IMR-90 (cell line): ENCODE measurements around the gene CNOT6. TPM values are rescaled to one million over a fixed set of nuclear protein-coding genes. Genes with fewer than 3 reads are reported as not detected.

Source experiments
- ATAC-seq: fragments of 200-7000 bp; cut with Tn5 transposase; 2 replicates; pipeline ENCODE4 v1.9.1; 2020; ENCODE audit warnings: low read depth, mild to moderate bottlenecking, moderate library complexity
- BruUV-seq: library from RNA; stranded (reverse); fragments of 400-500 nt; replicated peaks from 2 replicates; lab custom pipeline; 2021; lab: Mats Ljungman, UMichigan
- CTCF ChIA-PET: fragments of 300-600 bp; formaldehyde crosslinking; extraction: SDS; loops from one replicate; lab custom pipeline; 2021; ENCODE audit warnings: antibody characterized with exemption; lab: Yijun Ruan, JAX
- POLR2A ChIA-PET: fragments of 300-600 bp; sonication (Branson Sonifier 250); formaldehyde crosslinking; loops from one replicate; lab custom pipeline; 2022; ENCODE audit warnings: antibody characterized with exemption; ENCODE audit not compliant: unreplicated experiment; lab: Charles Lee
- DNase-seq: peaks from one replicate; pipeline ENCODE4 v3.0.0; 2013
- H2AFZ ChIP-seq: replicated peaks from 2 replicates; pipeline ENCODE3; 2013; ENCODE audit warnings: low read length, mild to moderate bottlenecking; ENCODE audit not compliant: poor library complexity
- H2AK5ac ChIP-seq: 2 replicates; pipeline ENCODE4 v1.6.1; 2013; ENCODE audit warnings: low read depth, low read length, inconsistent platforms
- H2AK9ac ChIP-seq: replicated peaks from 2 replicates; pipeline ENCODE3; 2013; ENCODE audit warnings: mild to moderate bottlenecking, low read depth, low read length, moderate library complexity; ENCODE audit not compliant: poor library complexity
- H2BK120ac ChIP-seq: 2 replicates; pipeline ENCODE4 v1.6.1; 2013; ENCODE audit warnings: low read depth, low read length, inconsistent platforms
- H2BK15ac ChIP-seq: 3 replicates; pipeline ENCODE4 v1.6.1; 2013; ENCODE audit warnings: low read depth, low read length, inconsistent platforms
- H2BK20ac ChIP-seq: 2 replicates; pipeline ENCODE4 v1.6.1; 2013; ENCODE audit warnings: low read depth, mild to moderate bottlenecking, inconsistent platforms, low read length, moderate library complexity
- H2BK5ac ChIP-seq: 2 replicates; pipeline ENCODE4 v1.6.1; 2013; ENCODE audit warnings: mild to moderate bottlenecking, low read depth, low read length, inconsistent platforms; ENCODE audit not compliant: poor library complexity, severe bottlenecking
- H3K14ac ChIP-seq: replicated peaks from 2 replicates; pipeline ENCODE4 v1.6.1; 2013; ENCODE audit warnings: low read depth, low read length, inconsistent platforms
- H3K18ac ChIP-seq: 2 replicates; pipeline ENCODE4 v1.6.1; 2013; ENCODE audit warnings: low read depth, low read length, control low read depth
- H3K23ac ChIP-seq: 2 replicates; pipeline ENCODE4 v1.6.1; 2013; ENCODE audit warnings: low read depth, low read length, inconsistent platforms
- H3K27ac ChIP-seq: 2 replicates; pipeline ENCODE4 v1.5.1; 2013; ENCODE audit warnings: mild to moderate bottlenecking, control low read depth, low read length; ENCODE audit not compliant: insufficient read depth
- H3K27me3 ChIP-seq: 2 replicates; pipeline ENCODE4 v1.6.1; 2013; ENCODE audit warnings: low read length; ENCODE audit not compliant: control insufficient read depth, insufficient read depth
- H3K36me3 ChIP-seq: 2 replicates; pipeline ENCODE4 v1.6.1; 2013; ENCODE audit warnings: low read length, mixed read lengths; ENCODE audit not compliant: control insufficient read depth, insufficient read depth
- H3K4ac ChIP-seq: 2 replicates; pipeline ENCODE4 v1.6.1; 2013; ENCODE audit warnings: low read depth, low read length, inconsistent platforms
- H3K4me1 ChIP-seq: 2 replicates; pipeline ENCODE4 v1.6.1; 2013; ENCODE audit warnings: low read length, mixed read lengths; ENCODE audit not compliant: control insufficient read depth, insufficient read depth
- H3K4me2 ChIP-seq: 2 replicates; pipeline ENCODE4 v1.6.1; 2013; ENCODE audit warnings: low read depth, mild to moderate bottlenecking, control low read depth, low read length, moderate library complexity
- H3K4me3 ChIP-seq: 2 replicates; pipeline ENCODE4 v1.5.1; 2013; ENCODE audit warnings: low read depth, mild to moderate bottlenecking, control low read depth, low read length, moderate library complexity; ENCODE audit not compliant: insufficient read depth
- H3K56ac ChIP-seq: 2 replicates; pipeline ENCODE4 v1.6.1; 2013; ENCODE audit warnings: low read length, inconsistent platforms; ENCODE audit not compliant: insufficient read depth; ENCODE audit errors: extremely low read depth
- H3K79me1 ChIP-seq, 2 experiments: 2 replicates each; pipeline ENCODE4 v1.6.1; 2013; ENCODE audit warnings: low read length in 2 of 2, inconsistent platforms in 1 of 2, low read depth in 1 of 2
- H3K9ac ChIP-seq: 2 replicates; pipeline ENCODE4 v1.6.1; 2013; ENCODE audit warnings: low read depth, low read length, control low read depth
- H3K9me1 ChIP-seq: 2 replicates; pipeline ENCODE4 v1.6.1; 2013; ENCODE audit warnings: low read length, inconsistent platforms; ENCODE audit not compliant: insufficient read depth
- H3K9me3 ChIP-seq: 2 replicates; pipeline ENCODE4 v1.6.1; 2013; ENCODE audit warnings: low read length; ENCODE audit not compliant: control insufficient read depth, insufficient read depth
- H4K20me1 ChIP-seq: 2 replicates; pipeline ENCODE4 v1.6.1; 2013; ENCODE audit warnings: low read length, inconsistent platforms; ENCODE audit not compliant: insufficient read depth
- H4K5ac ChIP-seq: 2 replicates; pipeline ENCODE4 v1.6.1; 2013; ENCODE audit warnings: mild to moderate bottlenecking, low read depth, low read length, control low read depth
- H4K8ac ChIP-seq, 2 experiments: 2 replicates each; pipeline ENCODE4 v1.6.1; 2013; ENCODE audit warnings: low read depth in 2 of 2, low read length in 2 of 2, control low read depth in 1 of 2, inconsistent platforms in 1 of 2
- H4K91ac ChIP-seq: 2 replicates; pipeline ENCODE4 v1.6.1; 2013; ENCODE audit warnings: low read depth, low read length, inconsistent platforms; ENCODE audit not compliant: insufficient read depth
- CEBPB ChIP-seq: IDR thresholded peaks from 2 replicates; pipeline ENCODE4 v1.6.1; 2012; ENCODE audit warnings: low read depth, low read length, improper control_type of control experiment
- CHD1 ChIP-seq: IDR thresholded peaks from 2 replicates; pipeline ENCODE4 v1.6.1; 2012; ENCODE audit warnings: low read depth, low read length, improper control_type of control experiment
- MAFK ChIP-seq: IDR thresholded peaks from 2 replicates; pipeline ENCODE4 v1.6.1; 2012; ENCODE audit warnings: low read depth, low read length, improper control_type of control experiment
- NFE2L2 ChIP-seq: fragments of 150-350 bp; IDR thresholded peaks from 2 replicates; pipeline ENCODE4 v1.6.1; 2016; ENCODE audit warnings: low read depth, mild to moderate bottlenecking, low read length
- POLR2A ChIP-seq: IDR thresholded peaks from 2 replicates; pipeline ENCODE4 v1.6.1; 2012; ENCODE audit warnings: mild to moderate bottlenecking, low read depth, low read length
- RCOR1 ChIP-seq: IDR thresholded peaks from 2 replicates; pipeline ENCODE4 v1.6.1; 2012; ENCODE audit warnings: mild to moderate bottlenecking, low read length, improper control_type of control experiment; ENCODE audit not compliant: insufficient replicate concordance
- RFX5 ChIP-seq: IDR thresholded peaks from 2 replicates; pipeline ENCODE4 v1.8.0; 2012; ENCODE audit warnings: low read depth, mild to moderate bottlenecking, low read length, moderate library complexity
- USF2 ChIP-seq: fragments of 150-350 bp; IDR thresholded peaks from 2 replicates; pipeline ENCODE4 v1.6.1; 2017; ENCODE audit warnings: mild to moderate bottlenecking, antibody characterized with exemption, low read length, low read depth
- WGBS, 2 experiments: methylation state at CpG; one replicate each; pipeline versions ENCODE4 v1.1.5 to v1.1.7; 2013; ENCODE audit warnings: missing lambda C conversion rate in 2 of 2; ENCODE audit not compliant: insufficient read length in 1 of 2; ENCODE audit errors: extremely low coverage in 2 of 2; 5-methylcytosine and 5-hydroxymethylcytosine counted together
- dilution Hi-C: fragments of 300-500 bp; cut with HindIII; formaldehyde crosslinking; loops from one replicate; pipeline ENCODE4 v1.14.3; 2018; ENCODE audit warnings: low sequenced_read_pairs; ENCODE audit not compliant: unreplicated experiment
- in situ Hi-C: fragments of 300-500 bp; cut with MboI; formaldehyde crosslinking; loops from 3 replicates; pipeline ENCODE4 v1.14.3; 2019; ENCODE audit warnings: low sequenced_read_pairs, inconsistent platforms, mixed read lengths
- intact Hi-C: fragments of 100-400 bp; cut with micrococcal nuclease; formaldehyde crosslinking; loops from 2 replicates; pipeline ENCODE4 v1.10.0; 2022
- polyA plus RNA-seq, 3 experiments: library from polyadenylated mRNA; depleted of rRNA; stranded (reverse); fragments of >200 nt; gene quantifications; 2 replicates each; pipeline ENCODE4 v1.2.3, GENCODE V29; 2012; ENCODE audit warnings: low replicate concordance in 1 of 3
- total RNA-seq: library from RNA; depleted of rRNA; stranded (reverse); fragments of >200 nt; gene quantifications from 2 replicates; pipeline ENCODE4 v1.2.3, GENCODE V29; 2012

CNOT6 gene
- total and polyA plus RNA-seq, 2 of the 4 experiments (the other 2 are of a cell fraction): 9.7 to 10.8 TPM

GRCh38 chr5:180604271-180604670 lies 110.1 kb downstream of the CNOT6 start:
- H2AK5ac ChIP-seq: no peak overlapping the region
- no peak overlapping the region for H3K27ac ChIP-seq
- CTCF ChIA-PET: no interaction called here
- H4K20me1 ChIP-seq: no peaks in the 10 kb centered on the region; the same call in 1 of the 2 replicates
- POLR2A ChIA-PET: no interaction called here
- ATAC-seq: no peak
- H2BK15ac ChIP-seq: no peak overlapping the region
- no peak overlapping the region for H4K5ac ChIP-seq
- no peak overlapping the region for H2AFZ ChIP-seq
- no peaks in the 10 kb centered on the region for H3K9me3 ChIP-seq
- no peak overlapping the region for H3K56ac ChIP-seq
- no peak for DNase-seq
- no peak overlapping the region for H3K4ac ChIP-seq
- no peaks in the 10 kb centered on the region for H3K36me3 ChIP-seq
- no peak overlapping the region for H3K4me2 ChIP-seq
- no peak overlapping the region for H3K9ac ChIP-seq
- no peak for TF ChIP-seq MAFK
- no peak for TF ChIP-seq POLR2A
- no peak for TF ChIP-seq CHD1
- TF ChIP-seq RFX5: no peak
- TF ChIP-seq NFE2L2: no peak
- no peak for TF ChIP-seq USF2
- TF ChIP-seq CEBPB: no peak
- no peak for TF ChIP-seq RCOR1
- H4K8ac ChIP-seq: no peak overlapping the region
- H3K4me3 ChIP-seq: no peak overlapping the region
- H3K27me3 ChIP-seq: peaks cover 10% of the 10 kb centered on the region; the same call in 1 of the 2 replicates
- H3K4me1 ChIP-seq: no peaks in the 10 kb centered on the region
- no peak overlapping the region for H3K23ac ChIP-seq
- no peaks in the 10 kb centered on the region for H3K79me1 ChIP-seq
- 93% methylated on average over 4 of the region's 13 CpGs; no CpG with 5 or more reads in 1 of the 2 experiments for WGBS, 2 experiments
- H3K9me1 ChIP-seq: no peaks in the 10 kb centered on the region
- H2BK5ac ChIP-seq: no peak overlapping the region
- no peak overlapping the region for H3K14ac ChIP-seq
- H2BK120ac ChIP-seq: no peak overlapping the region
- intact Hi-C loops: loop anchor here (10.0 kb wide), 1 partner anchor 399 kb away; the partner anchor contains the start of gene RASGEF1C
- no peak overlapping the region for H2AK9ac ChIP-seq
- H3K18ac ChIP-seq: no peak overlapping the region
- no peak overlapping the region for H4K91ac ChIP-seq
- in situ Hi-C loops: no loop called here
- BruUV-seq: no TSS peak
- no peak overlapping the region for H2BK20ac ChIP-seq
- dilution Hi-C loops: no loop called here
